Hepatic stellate cell (primary cell): ENCODE results near the gene CD151.
A peak's percentile ranks its signal among the peaks of the same experiment; 100 is the strongest.

Source experiments
- DNase-seq: peaks from one replicate; pipeline ENCODE4 v3.0.0; 2011; ENCODE audit warnings: low spot score

The CD151 gene

GRCh38 chr11:843086-843734 lies 10.5 kb downstream of the CD151 start:
- DNase-seq = no peak

GRCh38 chr11:843818-844692 lies 11.3 kb downstream of the CD151 start:
- DNase-seq = peak; percentile 97

- peak; percentile 86 for DNase-seq
Measured at GRCh38 chr11:844693-845644, 12.2 kb downstream of the CD151 start.

GRCh38 chr11:845872-846495 lies 13.2 kb downstream of the CD151 start:
- DNase-seq = no peak

- no peak for DNase-seq
Measured at GRCh38 chr11:846496-847098, 13.8 kb downstream of the CD151 start.

- DNase-seq = no peak
Measured at GRCh38 chr11:847876-848275, 15.1 kb downstream of the CD151 start.

GRCh38 chr11:848380-848931 lies 15.7 kb downstream of the CD151 start:
- peak; percentile 85 for DNase-seq

GRCh38 chr11:849104-849824 lies 16.5 kb downstream of the CD151 start:
- DNase-seq = no peak

GRCh38 chr11:849951-850774 lies 17.4 kb downstream of the CD151 start:
- no peak for DNase-seq

GRCh38 chr11:850775-851763 lies 18.3 kb downstream of the CD151 start:
- no peak for DNase-seq

- no peak for DNase-seq
Measured at GRCh38 chr11:852762-853161, 20.0 kb downstream of the CD151 start.

- DNase-seq = no peak
Measured at GRCh38 chr11:853682-854448, 21.1 kb downstream of the CD151 start.

- DNase-seq = no peak
Measured at GRCh38 chr11:854601-855329, 22.0 kb downstream of the CD151 start.

GRCh38 chr11:855330-855674 lies 22.6 kb downstream of the CD151 start:
- DNase-seq = no peak

- DNase-seq = no peak
Measured at GRCh38 chr11:855796-856195, 23.0 kb downstream of the CD151 start.

GRCh38 chr11:856397-856796 lies 23.6 kb downstream of the CD151 start:
- no peak for DNase-seq
